Measurements from ENCODE around the gene EFEMP2. TPM values are rescaled to one million over a fixed set of nuclear protein-coding genes. Genes with fewer than 3 reads are reported as not detected.

The EFEMP2 gene
- total and polyA plus RNA-seq, 2 donors (not counting 1 experiment from before 2014, with no cell fraction given): 74.0 to 161 TPM

GRCh38 chr11:65882120-65883057 is 9.8 kb upstream of the EFEMP2 start:
- Histone ChIP-seq H2AFZ (ENCODE audit: low read length) (no peak overlapping the region), H3K9me3 (ENCODE audit: control insufficient read depth, insufficient read depth, low read depth, low read length) (no peaks in the 10 kb centered on the region), H3K9ac (ENCODE audit: insufficient read depth, low read length) (no peak overlapping the region), H3K27ac (ENCODE audit: insufficient read depth, low read length) (no peak overlapping the region), H4K20me1 (ENCODE audit: control insufficient read depth, extremely low read depth, insufficient read depth, low read length) (no peaks in the 10 kb centered on the region), H3K4me2 (ENCODE audit: extremely low read depth, insufficient read depth, low read length) (no peak overlapping the region), H3K4me3 (replicated peaks in 1 of 4; ENCODE audit: control extremely low read depth in 1 of 4, insufficient read depth in 1 of 4, low read depth in 3 of 4, low read length in 4 of 4) (no peak overlapping the region), H3K36me3 (ENCODE audit: control insufficient read depth, insufficient read depth, low read length) (peaks cover 35% of the 10 kb centered on the region), H3K27me3 (ENCODE audit: control insufficient read depth, insufficient read depth, low read length) (no peaks in the 10 kb centered on the region), H3K4me1 (ENCODE audit: control insufficient read depth, extremely low read depth, insufficient read depth, low read length) (peaks cover 5% of the 10 kb centered on the region), H3K79me2 (ENCODE audit: control insufficient read depth, insufficient read depth, low read length) (peaks cover 21% of the 10 kb centered on the region)
- TF ChIP-seq CTCF (conservative IDR thresholded peaks at IDR 0.05 in 1 of 2, IDR thresholded peaks at IDR 0.05 in 1 of 2; ENCODE audit: low read depth in 1 of 2, low read length in 2 of 2): no peak
- TF ChIP-seq EZH2 (IDR thresholded peaks at IDR 0.05; ENCODE audit: low read length, missing control alignments): no peak
- no peak for DNase-seq (ENCODE audit: low read depth in 2 of 2)

GRCh38 chr11:65880844-65881421 is 8.3 kb upstream of the EFEMP2 start:
- Histone ChIP-seq H3K9me3 (ENCODE audit: control insufficient read depth, insufficient read depth, low read depth, low read length) (no peaks in the 10 kb centered on the region), H3K9ac (ENCODE audit: insufficient read depth, low read length) (no peak overlapping the region), H3K4me1 (ENCODE audit: control insufficient read depth, extremely low read depth, insufficient read depth, low read length) (no peaks in the 10 kb centered on the region), H3K4me2 (ENCODE audit: extremely low read depth, insufficient read depth, low read length) (no peak overlapping the region), H4K20me1 (ENCODE audit: control insufficient read depth, extremely low read depth, insufficient read depth, low read length) (no peaks in the 10 kb centered on the region), H3K27me3 (ENCODE audit: control insufficient read depth, insufficient read depth, low read length) (no peaks in the 10 kb centered on the region), H3K4me3 (replicated peaks in 1 of 4; ENCODE audit: control extremely low read depth in 1 of 4, insufficient read depth in 1 of 4, low read depth in 3 of 4, low read length in 4 of 4) (no peak overlapping the region), H3K36me3 (ENCODE audit: control insufficient read depth, insufficient read depth, low read length) (peaks cover 32% of the 10 kb centered on the region), H3K79me2 (ENCODE audit: control insufficient read depth, insufficient read depth, low read length) (peaks cover 7% of the 10 kb centered on the region), H3K27ac (ENCODE audit: insufficient read depth, low read length) (no peak overlapping the region), H2AFZ (ENCODE audit: low read length) (no peak overlapping the region)
- TF ChIP-seq CTCF (conservative IDR thresholded peaks at IDR 0.05 in 1 of 2, IDR thresholded peaks at IDR 0.05 in 1 of 2; ENCODE audit: low read depth in 1 of 2, low read length in 2 of 2) (no peak), EZH2 (IDR thresholded peaks at IDR 0.05; ENCODE audit: low read length, missing control alignments) (no peak)
- no peak for DNase-seq (ENCODE audit: low read depth in 2 of 2)

GRCh38 chr11:65880027-65880426 is 7.4 kb upstream of the EFEMP2 start:
- Histone ChIP-seq H3K79me2 (ENCODE audit: control insufficient read depth, insufficient read depth, low read length) (peaks cover 2% of the 10 kb centered on the region), H3K4me3 (replicated peaks in 1 of 4; ENCODE audit: control extremely low read depth in 1 of 4, insufficient read depth in 1 of 4, low read depth in 3 of 4, low read length in 4 of 4) (no peak overlapping the region), H3K9me3 (ENCODE audit: control insufficient read depth, insufficient read depth, low read depth, low read length) (no peaks in the 10 kb centered on the region), H2AFZ (ENCODE audit: low read length) (no peak overlapping the region), H3K4me1 (ENCODE audit: control insufficient read depth, extremely low read depth, insufficient read depth, low read length) (no peaks in the 10 kb centered on the region), H3K4me2 (ENCODE audit: extremely low read depth, insufficient read depth, low read length) (no peak overlapping the region), H3K27me3 (ENCODE audit: control insufficient read depth, insufficient read depth, low read length) (no peaks in the 10 kb centered on the region), H3K9ac (ENCODE audit: insufficient read depth, low read length) (no peak overlapping the region), H4K20me1 (ENCODE audit: control insufficient read depth, extremely low read depth, insufficient read depth, low read length) (no peaks in the 10 kb centered on the region), H3K27ac (ENCODE audit: insufficient read depth, low read length) (no peak overlapping the region), H3K36me3 (ENCODE audit: control insufficient read depth, insufficient read depth, low read length) (peaks cover 28% of the 10 kb centered on the region)
- TF ChIP-seq CTCF (conservative IDR thresholded peaks at IDR 0.05 in 1 of 2, IDR thresholded peaks at IDR 0.05 in 1 of 2; ENCODE audit: low read depth in 1 of 2, low read length in 2 of 2) (no peak), EZH2 (IDR thresholded peaks at IDR 0.05; ENCODE audit: low read length, missing control alignments) (no peak)
- no peak for DNase-seq (ENCODE audit: low read depth in 2 of 2)
